Measurements from ENCODE around the gene CCL27.
A peak's percentile ranks its signal among the peaks of the same experiment; 100 is the strongest.
"Not testable (repeated sequence)": the region's sequence is repeated elsewhere in the genome, so short reads cannot be mapped to it uniquely, and the experiment has no call there.

The CCL27 gene

DNA sequence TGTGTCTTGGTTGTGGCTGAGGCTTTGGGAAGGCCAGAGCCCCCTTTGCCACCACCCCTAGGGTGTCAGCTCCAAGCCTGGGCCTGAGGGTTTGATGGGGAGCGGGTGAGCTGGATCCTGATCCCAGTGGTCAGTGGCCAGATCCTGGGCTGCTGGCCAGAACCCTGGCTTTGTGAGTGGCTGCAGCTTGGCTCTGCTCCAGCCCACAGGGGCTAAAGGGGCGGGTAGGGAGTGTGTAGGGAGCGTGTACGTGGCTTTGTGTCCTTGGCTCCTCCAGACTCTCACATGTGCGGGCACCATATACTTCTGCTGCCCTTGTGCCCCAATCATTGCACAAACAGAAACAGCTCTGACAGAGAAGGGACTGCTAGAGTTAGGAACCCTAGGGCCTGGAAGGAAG is 11.6 kb downstream of the CCL27 start:
- DNase-seq (ENCODE audit: low spot score) = no peak

DNA sequence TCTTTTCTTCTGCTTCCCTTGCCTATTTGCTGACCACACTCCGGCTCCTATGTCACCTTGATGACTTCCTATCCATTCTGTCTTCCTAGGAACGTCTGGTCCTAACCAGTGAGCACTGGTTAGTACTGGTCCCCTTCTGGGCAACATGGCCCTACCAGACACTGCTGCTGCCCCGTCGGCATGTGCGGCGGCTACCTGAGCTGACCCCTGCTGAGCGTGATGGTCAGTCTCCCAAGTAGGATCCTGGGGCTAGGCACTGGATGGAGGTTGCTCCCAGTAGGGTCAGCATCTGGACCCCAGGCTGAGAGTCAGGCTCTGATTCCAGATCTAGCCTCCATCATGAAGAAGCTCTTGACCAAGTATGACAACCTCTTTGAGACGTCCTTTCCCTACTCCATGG is 13.8 kb downstream of the CCL27 start:
- DNase-seq (ENCODE audit: low spot score) = no peak

DNA sequence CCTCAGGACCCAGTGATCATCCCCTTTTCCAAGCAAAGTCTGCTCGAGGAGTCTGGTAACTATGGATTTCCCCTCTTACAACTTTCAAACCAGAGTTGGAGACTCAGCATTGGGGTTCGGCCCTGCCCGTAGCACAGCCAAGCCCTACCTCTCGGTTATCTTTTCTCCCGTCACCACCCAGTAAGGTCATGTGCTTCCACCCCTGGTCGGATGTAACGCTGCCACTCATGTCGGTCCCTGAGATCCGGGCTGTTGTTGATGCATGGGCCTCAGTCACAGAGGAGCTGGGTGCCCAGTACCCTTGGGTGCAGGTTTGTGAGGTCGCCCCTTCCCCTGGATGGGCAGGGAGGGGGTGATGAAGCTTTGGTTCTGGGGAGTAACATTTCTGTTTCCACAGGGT is 14.8 kb downstream of the CCL27 start:
- peak; percentile 70 for DNase-seq (ENCODE audit: low spot score)

DNA sequence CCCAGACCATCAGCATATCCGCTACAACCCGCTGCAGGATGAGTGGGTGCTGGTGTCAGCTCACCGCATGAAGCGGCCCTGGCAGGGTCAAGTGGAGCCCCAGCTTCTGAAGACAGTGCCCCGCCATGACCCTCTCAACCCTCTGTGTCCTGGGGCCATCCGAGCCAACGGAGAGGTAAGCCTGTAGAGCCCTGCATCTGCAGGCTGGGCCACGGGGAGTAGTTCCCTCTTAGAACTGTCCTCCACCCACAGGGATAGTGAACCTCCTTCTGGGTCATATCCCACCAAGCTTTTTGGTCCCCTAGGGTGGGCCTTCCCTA is 15.4 kb downstream of the CCL27 start:
- no peak for DNase-seq (ENCODE audit: low spot score)

DNA sequence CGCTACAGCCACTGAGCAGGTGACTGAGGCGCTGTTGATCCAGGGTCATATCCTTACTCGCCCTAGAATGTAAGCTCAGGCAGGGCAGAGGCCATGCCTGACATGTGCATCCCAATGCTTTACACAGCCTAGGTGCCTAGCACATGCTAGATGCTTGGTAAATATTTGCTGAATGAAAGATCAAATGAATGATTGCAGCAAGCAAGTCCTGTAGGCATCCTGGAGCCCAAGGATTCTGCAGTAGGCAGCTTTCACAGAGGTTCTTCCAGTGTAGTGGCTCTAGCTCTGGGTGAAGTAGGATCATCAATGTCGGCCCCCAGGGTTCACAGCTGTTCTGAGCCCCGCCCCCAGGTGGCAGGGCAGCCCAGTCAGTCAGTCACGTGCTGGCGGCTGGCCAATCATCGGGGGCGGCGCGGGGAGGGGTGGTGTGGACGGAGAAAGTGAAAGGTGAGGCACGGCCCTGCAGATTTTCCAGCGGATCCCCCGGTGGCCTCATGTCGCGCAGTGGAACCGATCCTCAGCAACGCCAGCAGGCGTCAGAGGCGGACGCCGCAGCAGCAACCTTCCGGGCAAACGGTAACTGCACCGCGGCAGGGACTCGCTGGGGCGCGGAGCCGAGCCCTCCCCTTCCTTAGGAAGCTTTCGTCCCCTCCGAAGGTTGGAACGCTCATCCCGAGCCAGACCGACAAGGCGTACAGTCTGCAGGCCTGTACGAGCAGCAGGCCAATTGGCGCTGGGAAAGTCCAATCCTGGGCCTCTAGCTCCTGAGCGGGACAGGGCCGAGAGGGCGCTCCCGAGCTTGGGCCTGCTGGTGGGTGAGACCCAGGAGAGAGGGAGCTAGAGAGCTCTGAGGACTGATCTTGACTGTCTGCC is 16.0 kb downstream of the CCL27 start, which contains the start of gene GALT:
TSS of gene GALT (plus strand) at position 465 of the 873 bp plus-strand sequence. CDS start at position 495, 30 bp downstream.
- DNase-seq (ENCODE audit: low spot score) = peak; percentile 93

DNA sequence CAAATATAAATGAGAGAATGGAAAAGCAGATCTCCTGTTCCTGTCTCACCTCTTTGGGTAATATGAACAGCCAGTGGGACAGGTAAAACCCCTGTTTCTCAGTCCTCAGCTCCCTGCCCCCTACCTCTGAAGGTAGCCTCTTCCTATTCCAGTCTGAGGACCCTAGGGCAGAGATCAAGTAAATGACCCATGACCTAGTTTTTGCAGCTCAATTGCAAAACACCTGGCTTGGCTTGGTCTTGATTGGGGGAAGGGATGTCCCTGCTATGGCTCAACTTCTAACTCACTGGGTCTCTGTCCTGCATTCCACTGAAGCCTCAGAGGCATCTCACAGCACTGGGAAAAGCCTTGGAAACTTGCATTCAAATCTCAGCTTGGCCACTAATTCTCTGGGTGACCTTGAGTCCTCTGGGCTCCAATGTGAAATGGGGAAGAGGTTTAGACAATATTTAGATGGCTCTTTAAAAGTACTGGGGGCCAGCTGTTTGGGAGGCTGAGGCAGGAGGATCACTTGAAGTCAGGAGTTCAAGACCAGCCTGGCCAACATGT is 17.6 kb downstream of the CCL27 start:
- DNase-seq (ENCODE audit: low spot score) = no peak

DNA sequence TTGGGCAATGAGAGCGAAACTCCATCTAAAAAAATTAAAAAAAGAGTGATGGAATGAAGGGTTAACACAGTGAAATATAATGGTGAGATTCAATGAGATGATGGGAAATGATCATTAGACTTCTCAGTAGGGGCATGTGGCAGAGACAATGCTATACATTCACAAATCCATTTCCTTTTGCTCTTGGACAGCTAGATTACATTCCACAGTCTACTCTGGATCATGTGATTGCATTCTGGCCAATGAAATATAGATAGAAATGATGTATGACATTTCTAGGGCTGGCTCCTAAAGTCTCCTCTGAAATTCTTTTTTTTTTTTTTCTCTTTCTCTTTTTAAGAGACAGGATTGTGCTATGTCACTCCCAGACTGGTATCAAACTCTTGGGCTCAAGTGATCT is 19.8 kb downstream of the CCL27 start:
- DNase-seq (ENCODE audit: low spot score) = no peak

DNA sequence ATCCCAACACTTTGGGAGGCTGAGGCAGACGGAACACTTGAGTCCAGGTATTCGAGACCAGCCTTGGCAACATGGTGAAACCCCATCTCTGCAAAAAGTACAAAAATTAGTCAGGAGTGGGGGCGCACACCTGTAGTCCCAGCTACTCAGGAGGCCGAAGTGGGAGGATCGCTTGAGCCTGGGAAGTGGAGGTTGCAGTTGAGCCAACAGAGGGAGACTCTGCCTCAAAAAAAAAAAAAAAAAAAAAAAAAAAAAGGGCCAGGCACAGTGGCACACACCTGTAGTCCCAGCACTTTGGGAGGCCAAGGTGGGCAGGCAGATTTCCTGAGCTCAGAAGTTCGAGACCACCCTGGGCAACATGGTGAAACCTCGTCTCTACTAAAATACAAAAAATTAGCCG is 23.1 kb downstream of the CCL27 start:
- not testable (repeated sequence) for DNase-seq (ENCODE audit: low spot score)

DNA sequence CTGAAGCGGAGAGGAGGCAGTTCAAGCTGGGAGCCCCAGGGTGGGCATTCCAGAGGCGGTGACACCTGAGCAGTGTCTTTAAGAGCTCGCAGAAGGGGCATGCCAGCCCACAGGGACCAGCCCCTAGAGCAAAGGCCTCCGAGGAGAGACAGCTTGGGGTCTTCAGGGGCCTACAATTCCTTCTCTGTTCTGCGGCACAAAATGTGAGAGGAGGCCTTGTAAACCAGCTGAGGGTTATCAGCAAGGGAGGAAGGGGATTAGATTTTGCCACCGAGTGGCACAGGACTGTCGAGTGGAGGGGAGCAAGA is 24.4 kb downstream of the CCL27 start:
- DNase-seq (ENCODE audit: low spot score) = no peak

DNA sequence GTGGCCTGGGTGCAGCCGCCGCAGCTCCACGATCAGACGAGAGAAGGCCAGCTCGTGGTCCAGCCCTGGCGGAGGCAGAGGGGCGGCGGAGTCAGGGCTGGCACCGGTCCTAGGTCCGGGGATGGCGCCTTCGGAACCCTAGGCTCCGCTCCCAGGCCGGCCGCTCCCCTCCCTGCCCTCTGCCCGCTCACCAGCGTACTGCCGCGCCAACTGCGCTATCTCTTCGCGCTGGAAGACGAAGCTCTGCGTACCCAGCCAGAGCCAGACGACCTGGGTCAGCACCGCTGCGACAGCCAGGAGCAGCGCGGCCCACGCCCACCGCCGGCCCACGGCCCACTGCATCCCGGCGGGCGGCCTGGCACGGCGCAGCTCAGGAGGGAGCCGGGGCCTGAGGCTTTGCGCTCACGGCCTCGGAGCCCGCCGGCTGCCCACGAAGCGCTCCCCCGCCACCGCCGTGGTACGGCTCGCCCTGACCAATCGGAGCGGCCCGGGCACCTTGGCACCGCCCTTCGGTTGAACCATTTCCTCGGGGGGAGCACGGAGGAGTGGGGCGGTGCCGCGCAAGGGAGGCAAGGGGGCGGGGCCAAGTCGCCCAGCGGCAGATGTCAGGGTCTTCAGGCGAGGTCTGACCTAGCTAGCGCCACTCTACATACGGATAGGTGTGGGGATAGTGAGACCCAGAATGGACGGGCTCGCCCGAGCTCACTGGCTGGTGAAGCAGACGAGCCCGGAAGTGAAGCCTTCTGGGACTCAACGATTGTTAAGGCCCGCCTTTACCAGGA is 24.9 kb downstream of the CCL27 start, which contains the start of gene SIGMAR1:
TSS of gene SIGMAR1 (minus strand) at position 432 of the 782 bp plus-strand sequence. CDS start at position 342, 90 bp downstream.
- DNase-seq (ENCODE audit: low spot score) = peak; percentile 94

DNA sequence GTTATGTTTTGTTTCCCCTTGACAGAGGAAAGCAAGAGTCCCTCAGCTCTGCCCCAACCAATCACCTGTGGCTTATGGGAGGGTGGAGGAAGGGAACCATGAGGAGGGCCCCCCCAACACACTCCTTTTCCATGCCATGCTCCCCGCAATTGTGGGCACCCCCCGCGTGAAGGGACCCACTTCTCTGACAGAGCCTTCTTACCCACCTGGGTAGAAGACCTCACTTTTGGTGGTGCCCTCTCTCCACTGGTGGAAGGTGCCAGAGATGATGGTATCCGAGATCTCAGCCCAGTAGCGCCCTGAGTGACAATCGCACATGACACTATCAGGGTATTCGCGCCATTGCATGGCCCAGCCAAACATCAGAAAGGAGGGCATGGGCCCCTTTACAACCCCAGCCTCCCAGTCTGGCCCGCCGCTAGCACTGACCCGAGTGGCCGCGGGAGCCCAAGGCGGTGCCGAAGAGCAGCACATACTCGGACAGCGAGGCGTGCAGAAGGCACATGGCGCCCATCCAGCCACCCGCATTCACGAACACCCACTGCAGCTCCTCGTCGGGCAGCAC is 25.6 kb downstream of the CCL27 start:
- no peak for DNase-seq (ENCODE audit: low spot score)

DNA sequence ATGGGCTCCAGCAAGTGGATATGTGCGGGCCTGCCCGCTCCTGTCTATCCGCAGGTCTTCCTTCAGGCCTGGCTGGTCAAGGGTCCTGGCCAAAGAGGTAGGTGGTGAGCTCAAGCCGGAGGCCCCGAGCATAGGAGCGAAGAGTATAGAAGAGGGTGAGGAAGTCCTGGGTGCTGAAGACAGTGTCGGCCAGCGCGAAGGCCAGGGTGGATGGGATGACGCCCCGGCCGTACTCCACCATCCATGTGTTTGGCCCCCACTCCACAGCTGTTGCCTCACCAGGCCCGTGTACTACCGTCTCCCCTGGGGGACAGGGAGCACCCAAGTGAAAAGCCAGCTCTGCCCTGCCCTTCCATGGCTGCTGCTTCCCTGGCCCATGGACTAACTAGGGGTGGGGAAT is 26.9 kb downstream of the CCL27 start:
- no peak for DNase-seq (ENCODE audit: low spot score)

DNA sequence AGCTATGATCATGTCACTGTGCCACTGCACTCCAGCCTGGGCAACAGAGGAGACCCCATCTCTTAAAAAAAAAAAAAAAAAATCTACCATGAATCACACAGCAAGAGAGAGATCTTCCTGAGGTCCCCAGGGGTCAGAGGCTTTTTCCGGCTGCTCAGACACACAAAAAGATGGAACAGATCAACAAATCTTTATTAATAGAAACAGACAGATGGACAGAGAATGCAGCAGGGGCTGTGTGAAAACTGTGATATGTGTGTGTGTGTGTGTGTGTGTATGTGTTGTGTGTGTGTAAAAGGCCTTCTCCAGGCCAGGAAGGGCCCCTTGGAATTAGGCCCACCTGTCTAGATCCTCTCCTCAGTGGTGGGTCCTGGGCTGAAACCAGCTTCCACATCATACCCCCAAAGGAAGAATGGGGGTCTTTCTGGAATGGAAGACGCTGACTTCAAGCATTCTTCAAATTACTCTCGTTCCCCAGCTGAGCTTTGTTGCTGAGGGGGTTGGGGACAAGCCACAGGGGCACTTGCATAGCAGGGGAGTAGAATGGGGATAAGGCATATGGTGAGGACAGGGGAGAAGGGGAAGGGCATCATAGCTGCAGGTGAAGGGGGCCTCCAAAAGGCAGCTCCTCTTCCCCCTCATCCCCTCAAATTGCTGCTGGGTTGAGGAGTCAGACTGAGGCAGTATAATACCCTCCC is 27.8 kb downstream of the CCL27 start:
- no peak for DNase-seq (ENCODE audit: low spot score)

DNA sequence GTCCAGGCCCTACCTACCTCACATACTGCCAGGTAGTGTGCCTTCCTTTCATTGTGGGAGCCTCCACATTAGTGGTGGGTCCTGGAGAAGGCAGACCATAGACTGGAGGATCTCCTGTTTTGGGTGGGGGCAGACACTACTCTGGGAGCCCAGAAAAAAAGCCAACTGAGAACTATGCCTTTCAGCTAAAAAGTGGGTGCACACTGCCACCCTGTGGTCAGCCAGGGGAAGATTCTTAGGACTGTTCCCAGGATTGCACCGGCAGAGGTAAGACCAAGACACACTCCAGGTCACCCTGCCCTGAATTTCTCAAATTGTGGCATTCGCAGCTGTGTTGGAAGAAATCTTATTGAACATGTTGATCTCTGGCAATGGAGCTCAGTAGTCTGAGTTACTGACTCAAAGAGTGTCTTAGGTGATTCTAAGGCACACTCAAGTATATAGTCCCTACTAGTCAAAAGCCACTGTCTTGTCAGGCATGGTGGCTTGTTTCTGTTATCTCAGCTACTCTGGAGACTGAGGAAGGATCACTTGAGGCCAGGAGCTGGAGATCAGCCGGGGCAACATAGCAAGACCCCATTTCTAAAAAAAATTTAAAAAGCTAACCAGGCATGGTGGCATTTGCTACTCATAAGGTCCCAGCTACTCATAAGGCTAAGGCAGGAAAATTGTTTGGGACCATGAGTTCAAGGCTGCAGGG is 28.5 kb downstream of the CCL27 start:
- DNase-seq (ENCODE audit: low spot score) = peak; percentile 80

DNA sequence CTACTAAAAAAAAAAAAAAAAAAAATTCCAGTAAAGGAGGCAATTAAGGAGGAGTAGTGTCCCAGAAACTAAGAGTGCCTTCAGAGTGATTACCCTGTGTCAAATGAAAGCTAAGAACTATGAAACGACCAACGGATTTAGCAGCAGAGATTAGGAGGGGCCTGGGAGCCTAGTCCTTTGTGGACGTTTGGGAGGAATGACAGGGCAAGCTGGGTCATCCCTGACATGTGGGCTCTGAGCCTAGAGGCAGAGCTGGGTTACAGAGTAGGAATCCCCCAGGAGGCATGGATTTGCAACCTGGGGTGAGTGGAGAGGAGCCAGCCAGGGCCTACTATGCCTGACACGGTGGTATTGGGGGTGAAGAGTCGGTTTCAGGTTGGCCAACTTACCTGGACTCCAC is 29.3 kb downstream of the CCL27 start:
- no peak for DNase-seq (ENCODE audit: low spot score)

DNA sequence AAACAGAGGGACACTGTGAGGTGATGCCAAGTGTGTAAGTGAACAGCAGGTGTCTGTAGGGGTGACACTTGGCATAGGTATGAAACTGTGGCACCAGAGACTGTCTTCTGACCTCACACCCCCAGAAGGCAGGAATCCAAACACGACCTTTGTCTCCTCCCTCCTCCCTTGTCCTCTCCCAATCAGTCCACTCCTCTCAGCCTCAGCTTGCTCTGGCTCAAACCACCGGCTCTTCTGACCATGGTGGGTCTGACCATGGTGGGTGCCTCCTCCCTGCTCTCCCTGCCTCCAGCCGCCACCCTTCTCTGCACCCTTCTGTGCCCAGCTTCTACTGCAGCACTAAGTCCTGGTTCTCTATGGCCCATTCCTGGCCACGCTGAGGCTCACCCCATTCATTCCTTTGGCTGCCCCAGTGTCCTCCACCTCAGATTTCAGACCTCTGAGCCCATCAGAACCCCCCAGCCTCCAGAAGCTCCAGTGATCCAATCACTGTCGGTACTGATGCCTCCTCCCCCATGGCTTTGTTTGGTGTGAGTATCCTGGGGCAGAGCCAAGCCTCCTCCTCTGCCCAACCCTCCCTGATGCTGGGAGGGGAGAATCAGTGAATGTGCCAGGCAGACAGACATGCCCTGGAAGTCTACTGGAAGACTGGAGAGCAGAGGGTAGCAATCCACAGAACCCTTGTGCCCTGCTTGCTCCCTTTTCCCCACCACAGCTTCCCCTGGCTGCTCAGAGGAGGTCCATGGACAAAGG is 31.9 kb downstream of the CCL27 start:
- DNase-seq (ENCODE audit: low spot score) = no peak

DNA sequence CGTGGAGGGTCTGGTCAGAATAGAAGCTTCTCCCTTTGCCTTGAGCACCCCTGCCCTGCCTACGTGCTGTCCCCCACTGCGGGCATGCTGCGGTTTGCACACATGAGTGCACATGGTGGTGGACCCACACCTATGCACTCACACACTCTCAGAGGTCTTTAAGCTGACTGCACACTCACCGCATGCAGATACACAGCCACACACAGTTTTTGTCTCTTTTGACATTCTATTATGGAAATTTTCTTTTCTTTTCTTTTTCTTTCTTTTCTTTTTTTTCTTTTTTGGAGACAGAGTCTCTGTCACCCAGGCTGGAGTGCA is 33.0 kb downstream of the CCL27 start:
- DNase-seq (ENCODE audit: low spot score) = no peak

DNA sequence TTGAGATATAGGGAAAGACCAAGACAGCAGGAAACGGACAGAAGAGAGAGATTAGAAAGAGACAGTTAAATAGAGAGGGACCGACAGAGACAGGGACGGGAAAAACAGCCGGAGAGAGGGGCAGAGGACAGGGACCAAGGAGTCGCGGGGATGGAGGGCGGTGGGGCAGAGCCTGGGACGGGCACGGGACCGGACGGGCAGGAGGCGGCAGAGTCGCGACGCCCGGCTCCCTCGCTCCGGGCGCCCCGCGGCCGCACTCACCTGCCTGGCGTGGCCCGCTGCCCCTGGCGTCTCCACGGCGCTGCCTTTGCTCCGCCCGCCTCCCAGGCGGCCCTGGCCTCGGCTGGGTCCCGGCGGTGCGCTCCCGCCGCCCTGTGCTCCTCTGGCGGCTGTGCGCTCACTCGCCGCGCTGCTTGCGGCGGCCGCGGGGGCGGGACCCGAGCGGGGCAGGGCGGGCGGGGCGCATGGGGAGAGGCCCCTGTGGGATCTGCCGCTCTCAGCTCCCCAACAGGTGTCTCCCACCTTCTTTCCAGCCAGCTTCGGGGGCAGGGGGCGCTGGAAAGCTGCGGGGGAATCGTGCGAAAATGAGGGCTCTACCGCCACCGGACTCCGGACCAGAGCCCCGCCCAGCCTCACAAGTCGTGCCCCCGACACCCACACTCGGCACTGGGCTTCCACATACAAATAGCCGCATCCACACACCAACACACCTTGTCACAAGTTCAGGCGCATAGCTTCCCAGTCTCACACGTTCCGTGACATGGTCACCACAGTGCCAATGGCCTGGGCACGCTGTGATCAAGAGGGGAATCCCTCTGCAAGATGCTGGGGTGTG is 33.6 kb downstream of the CCL27 start, which contains the start of gene ARID3C:
TSS of gene ARID3C (minus strand) at position 411 of the 835 bp plus-strand sequence. CDS start 1,052 bp downstream, outside the sequence.
- no peak for DNase-seq (ENCODE audit: low spot score)

DNA sequence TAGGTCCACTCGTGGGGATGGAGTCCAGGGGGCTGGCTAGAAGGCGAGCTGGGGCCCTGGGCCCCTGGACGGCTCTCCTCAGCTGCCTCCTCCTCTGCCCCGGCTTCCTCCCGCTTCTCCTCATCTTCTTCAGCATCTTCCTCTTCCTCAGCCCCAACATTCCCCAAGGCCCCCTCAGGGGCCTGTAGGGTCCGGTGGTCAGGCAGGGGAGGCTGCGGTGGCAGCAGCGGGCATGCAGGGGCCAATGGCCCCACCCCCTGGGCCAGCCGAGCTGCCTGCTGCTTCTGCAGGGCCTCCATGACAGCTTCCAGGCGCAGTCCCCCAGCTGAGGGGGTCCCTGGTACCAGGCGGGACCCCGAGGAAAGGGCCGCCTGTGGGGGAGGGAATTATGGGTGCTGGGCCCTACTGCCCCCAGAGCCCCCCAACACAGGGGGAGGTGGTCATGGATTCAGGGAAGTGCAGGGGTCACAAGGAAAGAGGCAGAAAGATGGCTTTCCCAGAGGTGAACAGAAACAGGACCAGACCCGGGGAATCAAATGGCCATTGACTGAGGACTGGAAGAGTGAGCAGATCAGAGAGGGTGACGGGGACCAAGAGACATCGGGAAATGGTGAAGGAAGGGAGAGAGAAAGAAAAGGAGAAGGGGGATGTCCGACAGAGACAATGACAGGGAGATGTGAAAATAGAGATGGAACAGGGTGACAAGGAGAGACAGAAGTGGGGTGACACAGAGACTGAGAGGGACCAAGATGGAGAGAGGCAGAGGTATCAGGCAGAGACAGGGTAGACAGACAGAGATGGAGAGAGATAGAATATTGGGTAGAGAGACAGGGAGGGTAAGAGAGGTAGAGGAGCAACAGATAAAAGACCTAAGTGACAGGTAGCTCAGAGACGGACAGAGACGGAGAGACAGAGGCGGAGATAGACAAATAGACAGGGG is 34.5 kb downstream of the CCL27 start:
- DNase-seq (ENCODE audit: low spot score) = no peak

All from hematopoietic multipotent progenitor cell treated with erythropoietin and hydrocortisone succinate and interleukin-3 and kit ligand, for 15 days (in vitro differentiated cells).